Prostate gland (tissue), 2 donors: ENCODE results near the gene SAMSN1.

Experiments
- CTCF ChIP-seq, 4 experiments: fragments of 200-600 bp in 2 of 4; fragments of 450-650 bp in 2 of 4; sonication (generic) in 2 of 4; IDR thresholded peaks; 1 replicate in 3 of 4; 2 replicates in 1 of 4; pipeline ENCODE4 v1.5.1; 2016 to 2019; ENCODE audit warnings: antibody characterized with exemption in 4 of 4, mild to moderate bottlenecking in 2 of 4, moderate library complexity in 2 of 4
- POLR2A ChIP-seq: fragments of 450-650 bp; IDR thresholded peaks from one replicate; pipeline ENCODE4 v1.6.1; 2016; ENCODE audit warnings: antibody characterized with exemption, mild to moderate bottlenecking
- POLR2AphosphoS5 ChIP-seq: sonication (generic); formaldehyde crosslinking; IDR thresholded peaks from one replicate; pipeline ENCODE4 v1.6.1; 2017; ENCODE audit warnings: antibody characterized with exemption

GRCh38 chr21:14543983-14544382 is 2.1 kb downstream of the SAMSN1 start:
- TF ChIP-seq CTCF (IDR thresholded peaks at IDR 0.05) (no peak), POLR2AphosphoS5 (no peak), POLR2A (no peak)
